Calu3 (cell line): Measurements from ENCODE around the gene FAM89B. TPM values are rescaled to one million over a fixed set of nuclear protein-coding genes. Genes with fewer than 3 reads are reported as not detected.

Experiments used
- BruUV-seq: library from RNA; stranded (reverse); fragments of 400-500 nt; replicated peaks from 2 replicates; lab custom pipeline; 2021; lab: Mats Ljungman, UMichigan
- CTCF ChIA-PET: fragments of 300-600 bp; sonication (Branson Sonifier 250); formaldehyde crosslinking; loops from one replicate; lab custom pipeline; 2022; ENCODE audit warnings: antibody characterized with exemption; lab: Charles Lee
- DNase-seq: peaks from one replicate; pipeline ENCODE4 v3.0.0; 2022
- H3K27ac Mint-ChIP-seq: one replicate; pipeline ENCODE4 v1.8.0; 2022; ENCODE audit warnings: mixed read lengths; ENCODE audit not compliant: unreplicated experiment
- H3K27me3 Mint-ChIP-seq: one replicate; pipeline ENCODE4 v1.8.0; 2022; ENCODE audit warnings: mixed read lengths; ENCODE audit not compliant: unreplicated experiment
- H3K36me3 Mint-ChIP-seq: one replicate; pipeline ENCODE4 v1.8.0; 2022; ENCODE audit warnings: mild to moderate bottlenecking, moderate library complexity, mixed read lengths; ENCODE audit not compliant: insufficient read depth, unreplicated experiment
- H3K4me1 Mint-ChIP-seq: one replicate; pipeline ENCODE4 v1.8.0; 2022; ENCODE audit warnings: mild to moderate bottlenecking, low read depth, mixed read lengths; ENCODE audit not compliant: unreplicated experiment
- H3K4me3 Mint-ChIP-seq: one replicate; pipeline ENCODE4 v1.8.0; 2022; ENCODE audit warnings: mild to moderate bottlenecking, low read depth, moderate library complexity, mixed read lengths; ENCODE audit not compliant: unreplicated experiment
- H3K9me3 Mint-ChIP-seq: one replicate; pipeline ENCODE4 v1.8.0; 2022; ENCODE audit warnings: low read depth, mixed read lengths; ENCODE audit not compliant: unreplicated experiment
- intact Hi-C: fragments of 100-400 bp; cut with micrococcal nuclease; formaldehyde crosslinking; loops from one replicate; pipeline ENCODE4 v1.10.0; 2022; ENCODE audit not compliant: unreplicated experiment
- total RNA-seq: library from RNA; stranded (reverse); gene quantifications from 2 replicates; pipeline ENCODE4 v1.2.3, GENCODE V29; 2022
- TF ChIP-seq, protein P1 (sequence below): fragments of 200-600 bp; IDR thresholded peaks from one replicate; pipeline ENCODE4 v1.8.0; 2022; ENCODE audit warnings: antibody characterized with exemption; ENCODE audit not compliant: unreplicated experiment

Gene FAM89B
- total RNA-seq, 1 experiment from 2014 or later, result 29.8 TPM

DNA sequence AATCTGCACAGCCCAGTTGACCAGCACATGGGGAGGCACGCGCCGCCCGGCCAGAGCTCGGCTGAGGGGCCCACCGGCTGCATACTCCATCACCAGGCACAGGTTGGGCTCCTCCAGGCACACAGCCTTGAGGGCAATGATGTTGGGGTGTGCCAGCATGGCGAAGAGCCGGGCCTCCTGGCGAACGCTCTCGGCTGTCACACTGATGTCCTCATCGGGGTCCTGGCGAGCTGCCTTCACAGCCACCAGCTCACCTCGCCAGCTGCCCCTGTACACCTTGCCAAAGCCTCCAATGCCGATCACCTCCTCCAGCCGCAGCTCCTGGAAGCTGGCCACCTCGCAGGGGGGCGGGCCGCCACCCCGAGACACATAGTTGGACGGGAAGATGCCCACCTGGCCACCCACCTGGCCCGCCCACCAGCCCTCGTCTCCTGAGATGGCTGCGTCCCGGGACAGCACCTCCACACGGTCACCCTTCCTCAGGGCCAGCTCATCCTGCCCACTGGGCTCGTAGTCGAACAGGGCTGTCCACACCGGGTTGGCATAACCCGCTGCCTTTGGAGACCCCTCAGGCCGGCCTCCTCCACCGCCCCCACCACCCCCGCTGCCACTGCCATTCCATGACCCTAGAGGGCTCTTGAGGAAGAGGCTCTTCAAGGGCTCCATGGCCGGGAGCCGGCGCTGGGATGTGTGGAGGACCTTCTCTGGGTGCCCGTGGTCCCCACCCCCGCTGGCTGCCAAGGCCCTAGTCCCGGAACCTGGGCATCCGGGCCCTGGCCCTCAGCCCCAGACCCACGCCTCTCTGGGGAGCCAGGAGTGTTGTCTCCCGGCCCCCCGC lies 41.0 kb downstream of the FAM89B start:
- no peaks in the 10 kb centered on the region for H3K9me3 Mint-ChIP-seq
- DNase-seq, result peak; percentile 16
- peaks cover 86% of the 10 kb centered on the region for H3K36me3 Mint-ChIP-seq
- peak overlapping the region; percentile 95 for H3K27ac Mint-ChIP-seq
- no TSS peak for BruUV-seq
- TF ChIP-seq, protein P1, sequence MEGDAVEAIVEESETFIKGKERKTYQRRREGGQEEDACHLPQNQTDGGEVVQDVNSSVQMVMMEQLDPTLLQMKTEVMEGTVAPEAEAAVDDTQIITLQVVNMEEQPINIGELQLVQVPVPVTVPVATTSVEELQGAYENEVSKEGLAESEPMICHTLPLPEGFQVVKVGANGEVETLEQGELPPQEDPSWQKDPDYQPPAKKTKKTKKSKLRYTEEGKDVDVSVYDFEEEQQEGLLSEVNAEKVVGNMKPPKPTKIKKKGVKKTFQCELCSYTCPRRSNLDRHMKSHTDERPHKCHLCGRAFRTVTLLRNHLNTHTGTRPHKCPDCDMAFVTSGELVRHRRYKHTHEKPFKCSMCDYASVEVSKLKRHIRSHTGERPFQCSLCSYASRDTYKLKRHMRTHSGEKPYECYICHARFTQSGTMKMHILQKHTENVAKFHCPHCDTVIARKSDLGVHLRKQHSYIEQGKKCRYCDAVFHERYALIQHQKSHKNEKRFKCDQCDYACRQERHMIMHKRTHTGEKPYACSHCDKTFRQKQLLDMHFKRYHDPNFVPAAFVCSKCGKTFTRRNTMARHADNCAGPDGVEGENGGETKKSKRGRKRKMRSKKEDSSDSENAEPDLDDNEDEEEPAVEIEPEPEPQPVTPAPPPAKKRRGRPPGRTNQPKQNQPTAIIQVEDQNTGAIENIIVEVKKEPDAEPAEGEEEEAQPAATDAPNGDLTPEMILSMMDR, result no peak
- peak overlapping the region; percentile 93 for H3K4me3 Mint-ChIP-seq
- H3K4me1 Mint-ChIP-seq, result peaks cover 46% of the 10 kb centered on the region
- H3K27me3 Mint-ChIP-seq, result no peaks in the 10 kb centered on the region
- intact Hi-C loops, result no loop called here
- CTCF ChIA-PET, result interaction anchor here (0.6 kb wide), 2 partner anchors 11 to 501 kb away, joined by 3 read pairs; partner anchors contain the start of gene TM7SF2

DNA sequence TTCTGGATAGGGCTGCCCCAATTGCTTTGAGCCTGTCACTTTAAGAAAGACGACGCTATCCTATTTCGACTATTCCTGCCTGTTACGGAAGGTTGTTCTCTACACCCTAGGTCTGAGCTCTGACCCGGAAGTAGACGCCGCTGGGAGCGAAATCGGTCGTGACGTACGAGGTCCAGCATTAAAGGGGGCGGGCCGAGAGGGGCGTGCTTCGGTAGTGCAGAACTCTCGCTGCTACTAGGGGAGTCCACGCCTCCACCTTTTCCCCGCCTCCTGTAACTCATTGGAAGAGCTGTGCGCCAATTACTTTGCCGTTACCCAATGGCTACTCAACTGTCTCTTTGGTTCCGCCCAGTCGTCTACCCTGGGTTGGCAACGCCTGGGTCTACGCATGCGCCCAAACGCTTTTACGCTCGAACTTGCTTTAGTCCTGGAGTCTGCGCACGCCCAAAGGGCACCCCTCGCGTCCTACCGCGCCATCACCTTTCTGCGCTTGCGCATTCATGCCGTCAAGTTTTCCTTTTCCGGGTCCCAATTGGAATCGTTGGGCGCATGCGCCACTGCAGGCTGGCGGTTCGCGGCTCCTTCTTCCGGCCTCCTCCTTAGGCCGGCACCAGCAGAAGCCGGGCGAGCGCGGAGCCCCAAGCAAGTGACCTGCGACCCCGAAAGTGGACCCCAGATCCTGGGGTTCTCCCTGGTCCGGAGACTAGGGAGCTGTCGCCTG lies 43.1 kb downstream of the FAM89B start, which contains the start of gene PCNX3:
PCNX3 (plus strand) TSS at position 548 of the 721 bp plus-strand sequence. CDS start 536 bp downstream, outside the sequence.
- H3K27ac Mint-ChIP-seq, result peak within 1 kb of the TSS; percentile 95
- CTCF ChIA-PET, result interaction anchor here (0.6 to 1.7 kb wide), 11 partner anchors 11 to 267 kb away, joined by 3 to 6 read pairs (median 4); partner anchors contain the start of genes FAM89B, MUS81, SIPA1 and ZNRD2
- TF ChIP-seq, protein P1, result no peak
- peak within 1 kb of the TSS; percentile 93 for H3K4me3 Mint-ChIP-seq
- H3K4me1 Mint-ChIP-seq, result peaks cover 29% of the 10 kb centered on the region
- no TSS peak for BruUV-seq
- H3K27me3 Mint-ChIP-seq, result no peaks in the 10 kb centered on the region
- peaks cover 78% of the 10 kb centered on the region for H3K36me3 Mint-ChIP-seq
- no peaks in the 10 kb centered on the region for H3K9me3 Mint-ChIP-seq
- intact Hi-C loops, result no loop called here
- DNase-seq, result peak; percentile 99

DNA sequence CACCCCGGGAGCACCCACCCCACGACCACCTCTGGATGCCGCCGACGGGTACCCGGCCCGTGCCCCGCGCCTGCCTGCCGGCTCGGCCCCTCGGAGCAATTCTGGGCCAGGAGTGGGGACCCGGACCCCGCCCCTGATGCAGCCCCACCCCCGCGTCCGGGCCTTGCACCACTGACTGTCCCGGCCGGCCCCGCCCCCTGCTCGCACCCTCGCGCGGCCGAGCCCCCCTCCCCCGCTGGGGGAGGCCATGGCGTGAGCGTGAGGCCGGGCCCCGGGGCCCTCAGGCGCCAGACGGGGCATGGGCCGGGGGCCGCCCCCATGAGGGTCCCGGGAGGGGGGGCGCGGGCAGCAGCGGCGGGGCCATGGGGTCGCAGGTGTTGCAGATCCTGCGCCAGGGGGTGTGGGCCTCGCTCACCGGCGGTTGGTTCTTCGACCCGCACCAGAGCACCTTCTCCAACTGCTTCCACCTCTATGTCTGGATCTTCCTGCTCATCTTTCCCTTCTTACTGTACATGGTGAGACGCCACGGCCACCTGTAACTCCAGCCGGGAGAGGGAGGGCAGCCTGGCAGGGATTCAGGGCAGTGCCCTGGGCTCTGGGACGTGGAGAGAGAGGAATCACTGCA lies 43.7 kb downstream of the FAM89B start:
- Mint-ChIP-seq H3K9me3 (no peaks in the 10 kb centered on the region), H3K4me3 (peak overlapping the region; percentile 93), H3K27ac (peak overlapping the region; percentile 95), H3K36me3 (peaks cover 76% of the 10 kb centered on the region), H3K27me3 (no peaks in the 10 kb centered on the region), H3K4me1 (peaks cover 22% of the 10 kb centered on the region)
- CTCF ChIA-PET, result interaction anchor here (1.4 to 1.7 kb wide), 3 partner anchors 22 to 43 kb away, joined by 3 to 6 read pairs (median 5); partner anchors contain the start of genes FAM89B and SIPA1
- intact Hi-C loops, result no loop called here
- TF ChIP-seq, protein P1, result no peak
- peak; percentile 59 for DNase-seq
- BruUV-seq, result no TSS peak

DNA sequence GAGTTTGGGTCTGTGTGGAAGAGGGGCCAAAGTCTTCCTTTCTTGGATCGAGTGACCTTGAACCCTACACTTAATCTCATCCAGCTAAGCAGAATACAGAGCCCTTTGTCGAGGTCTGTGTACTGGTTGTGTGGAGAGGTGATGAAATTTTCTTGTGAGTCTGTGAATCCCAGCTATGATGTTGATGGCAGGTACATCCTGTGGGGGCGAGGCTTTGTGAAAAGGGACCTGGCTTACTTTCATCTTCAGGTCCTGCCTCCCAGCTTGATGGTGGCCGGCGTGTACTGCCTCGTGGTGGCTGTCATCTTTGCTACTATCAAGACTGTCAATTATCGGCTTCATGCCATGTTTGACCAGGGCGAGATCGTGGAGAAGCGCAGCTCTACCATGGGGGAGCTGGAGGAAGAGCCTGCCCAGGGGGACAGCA lies 44.2 kb downstream of the FAM89B start:
- intact Hi-C loops, result no loop called here
- BruUV-seq, result TSS peak; percentile 3
- H3K27ac Mint-ChIP-seq, result peak overlapping the region; percentile 85
- CTCF ChIA-PET, result no interaction called here
- H3K36me3 Mint-ChIP-seq, result peaks cover 80% of the 10 kb centered on the region
- peaks cover 22% of the 10 kb centered on the region for H3K4me1 Mint-ChIP-seq
- no peaks in the 10 kb centered on the region for H3K9me3 Mint-ChIP-seq
- TF ChIP-seq, protein P1, result no peak
- H3K27me3 Mint-ChIP-seq, result no peaks in the 10 kb centered on the region
- DNase-seq, result no peak
- peak overlapping the region; percentile 93 for H3K4me3 Mint-ChIP-seq
